HEK293 (cell line): ENCODE measurements around the gene CHSY1.

Experiments used
- CTCF ChIA-PET: fragments of 350-600 bp; formaldehyde crosslinking; extraction: SDS; loops from one replicate; lab custom pipeline; 2021; ENCODE audit warnings: antibody characterized with exemption; lab: Yijun Ruan, JAX
- POLR2A ChIA-PET: fragments of 300-600 bp; formaldehyde crosslinking; extraction: SDS; loops from one replicate; lab custom pipeline; 2020; ENCODE audit warnings: antibody characterized with exemption, inconsistent platforms; lab: Yijun Ruan, JAX
- H3K27ac ChIP-seq: fragments of 200-500 bp; sonication (Bioruptor generic); 2 replicates; pipeline ENCODE4 v1.5.1; 2014; ENCODE audit warnings: low read depth, low read length, control low read depth, inconsistent platforms; ENCODE audit errors: extremely low read depth
- H3K36me3 ChIP-seq, 2 experiments: fragments of 200-500 bp in 1 of 2; sonication (Bioruptor generic) in 1 of 2; 1 replicate in 1 of 2; 2 replicates in 1 of 2; pipeline ENCODE4 v1.5.1; 2014 to 2017; ENCODE audit warnings: inconsistent platforms in 2 of 2, low read length in 2 of 2; ENCODE audit not compliant: control insufficient read depth in 2 of 2, insufficient read depth in 1 of 2
- H3K4me1 ChIP-seq: fragments of 200-500 bp; sonication (Bioruptor generic); 2 replicates; pipeline ENCODE4 v1.5.1; 2014; ENCODE audit warnings: mild to moderate bottlenecking, low read length, inconsistent platforms; ENCODE audit not compliant: control insufficient read depth, insufficient read depth
- H3K4me3 ChIP-seq: 2 replicates; pipeline ENCODE4 v1.5.1; 2011; ENCODE audit warnings: low read depth, mild to moderate bottlenecking, control low read depth, low read length, moderate library complexity
- H3K9me3 ChIP-seq: fragments of 200-500 bp; sonication (Bioruptor generic); 2 replicates; pipeline ENCODE4 v1.5.1; 2014; ENCODE audit warnings: low read depth, low read length, inconsistent platforms; ENCODE audit not compliant: control insufficient read depth, insufficient read depth
- BCL11A ChIP-seq: fragments of 450-650 bp; formaldehyde crosslinking; IDR thresholded peaks from 2 replicates; pipeline ENCODE4 v1.5.1; 2016; ENCODE audit warnings: low read depth, missing biosample characterization, missing genetic modification characterization
- GLIS1 ChIP-seq: fragments of 450-650 bp; formaldehyde crosslinking; IDR thresholded peaks from 2 replicates; pipeline ENCODE4 v1.5.1; 2016; ENCODE audit warnings: missing biosample characterization, missing genetic modification characterization
- TCF7L2 ChIP-seq: IDR thresholded peaks from 2 replicates; pipeline ENCODE4 v1.6.1; 2011; ENCODE audit warnings: low read depth, mild to moderate bottlenecking, inconsistent platforms, low read length, moderate library complexity, borderline replicate concordance
- ZEB2 ChIP-seq: fragments of 450-650 bp; formaldehyde crosslinking; IDR thresholded peaks from 2 replicates; pipeline ENCODE4 v1.5.1; 2016; ENCODE audit warnings: missing biosample characterization, missing genetic modification characterization
- ZNF292 ChIP-seq: fragments of 450-650 bp; formaldehyde crosslinking; IDR thresholded peaks from 2 replicates; pipeline ENCODE4 v1.5.1; 2016; ENCODE audit warnings: low read depth, missing biosample characterization, missing genetic modification characterization, borderline replicate concordance
- ZNF350 ChIP-seq: fragments of 450-650 bp; formaldehyde crosslinking; IDR thresholded peaks from 2 replicates; pipeline ENCODE4 v1.5.0; 2017; ENCODE audit warnings: missing biosample characterization, mild to moderate bottlenecking, missing genetic modification characterization
- ZNF394 ChIP-seq: fragments of 450-650 bp; formaldehyde crosslinking; IDR thresholded peaks from 2 replicates; pipeline ENCODE4 v1.5.1; 2016; ENCODE audit warnings: missing biosample characterization, missing genetic modification characterization, mild to moderate bottlenecking, moderate library complexity, borderline replicate concordance
- ZNF529 ChIP-seq: fragments of 450-650 bp; formaldehyde crosslinking; IDR thresholded peaks from 2 replicates; pipeline ENCODE4 v1.5.1; 2017; ENCODE audit warnings: missing genetic modification characterization, missing biosample characterization; ENCODE audit not compliant: insufficient replicate concordance
- ZNF544 ChIP-seq: fragments of 450-650 bp; formaldehyde crosslinking; IDR thresholded peaks from 2 replicates; pipeline ENCODE4 v1.5.0; 2017; ENCODE audit warnings: missing biosample characterization, missing genetic modification characterization
- ZNF654 ChIP-seq: fragments of 450-650 bp; formaldehyde crosslinking; IDR thresholded peaks from 2 replicates; pipeline ENCODE4 v1.5.1; 2016; ENCODE audit warnings: low read depth, missing biosample characterization, missing genetic modification characterization
- ZNF830 ChIP-seq: fragments of 450-650 bp; IDR thresholded peaks from 2 replicates; pipeline ENCODE4 v1.5.0; 2018; ENCODE audit warnings: missing biosample characterization, missing genetic modification characterization, low read depth, mild to moderate bottlenecking, moderate library complexity
- ZSCAN23 ChIP-seq: fragments of 450-650 bp; formaldehyde crosslinking; IDR thresholded peaks from 2 replicates; pipeline ENCODE4 v1.5.1; 2016; ENCODE audit warnings: missing biosample characterization, missing genetic modification characterization
- ZXDB ChIP-seq: fragments of 450-650 bp; formaldehyde crosslinking; IDR thresholded peaks from 2 replicates; pipeline ENCODE4 v1.5.1; 2016; ENCODE audit warnings: missing biosample characterization, missing genetic modification characterization
- TF ChIP-seq, protein P1 (sequence below): fragments of 450-650 bp; formaldehyde crosslinking; IDR thresholded peaks from 2 replicates; pipeline ENCODE4 v1.5.1; 2016; ENCODE audit warnings: missing biosample characterization, missing genetic modification characterization
- TF ChIP-seq, protein P2 (sequence below): fragments of 450-650 bp; formaldehyde crosslinking; IDR thresholded peaks from 2 replicates; pipeline ENCODE4 v1.5.1; 2017; ENCODE audit warnings: missing biosample characterization, missing genetic modification characterization
- TF ChIP-seq, protein P3 (sequence below): fragments of 450-650 bp; formaldehyde crosslinking; conservative IDR thresholded peaks from 2 replicates; pipeline ENCODE4 v1.5.1; 2016; ENCODE audit warnings: low read depth, missing biosample characterization, missing genetic modification characterization

CHSY1 gene

DNA sequence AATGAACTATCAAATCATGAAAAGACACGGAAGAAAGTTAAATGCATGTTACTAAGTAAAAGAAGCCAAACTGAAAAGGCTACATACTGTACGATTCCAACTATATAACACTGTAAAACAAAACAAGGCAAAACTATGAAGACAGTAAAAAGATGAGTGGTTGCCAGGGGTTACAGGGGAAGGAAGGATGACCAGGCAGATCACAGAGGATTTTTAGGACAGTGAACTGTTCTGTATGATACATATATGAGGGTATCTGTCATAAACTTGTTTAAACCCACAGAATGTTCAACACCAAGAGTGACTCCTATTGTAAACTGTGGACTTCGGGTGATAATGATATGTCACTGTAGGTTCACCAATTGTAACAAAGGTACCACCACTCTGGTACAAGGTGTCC, 60.6 kb downstream of the CHSY1 start:
- ChIA-PET POLR2A (no interaction called here), CTCF (no interaction called here)
- TF ChIP-seq ZEB2 (tag by site-specific recombination) (no peak), TCF7L2 (no peak), ZNF654 (tag by site-specific recombination) (no peak), BCL11A (no peak), ZNF350 (tag by site-specific recombination) (no peak), ZSCAN23 (tag by site-specific recombination) (no peak), ZXDB (tag by site-specific recombination) (no peak), ZNF830 (tag by site-specific recombination) (no peak), GLIS1 (tag by site-specific recombination) (no peak), ZNF394 (no peak), ZNF544 (tag by site-specific recombination) (no peak), ZNF529 (tag by site-specific recombination) (no peak), ZNF292 (no peak)
- TF ChIP-seq, protein P1, sequence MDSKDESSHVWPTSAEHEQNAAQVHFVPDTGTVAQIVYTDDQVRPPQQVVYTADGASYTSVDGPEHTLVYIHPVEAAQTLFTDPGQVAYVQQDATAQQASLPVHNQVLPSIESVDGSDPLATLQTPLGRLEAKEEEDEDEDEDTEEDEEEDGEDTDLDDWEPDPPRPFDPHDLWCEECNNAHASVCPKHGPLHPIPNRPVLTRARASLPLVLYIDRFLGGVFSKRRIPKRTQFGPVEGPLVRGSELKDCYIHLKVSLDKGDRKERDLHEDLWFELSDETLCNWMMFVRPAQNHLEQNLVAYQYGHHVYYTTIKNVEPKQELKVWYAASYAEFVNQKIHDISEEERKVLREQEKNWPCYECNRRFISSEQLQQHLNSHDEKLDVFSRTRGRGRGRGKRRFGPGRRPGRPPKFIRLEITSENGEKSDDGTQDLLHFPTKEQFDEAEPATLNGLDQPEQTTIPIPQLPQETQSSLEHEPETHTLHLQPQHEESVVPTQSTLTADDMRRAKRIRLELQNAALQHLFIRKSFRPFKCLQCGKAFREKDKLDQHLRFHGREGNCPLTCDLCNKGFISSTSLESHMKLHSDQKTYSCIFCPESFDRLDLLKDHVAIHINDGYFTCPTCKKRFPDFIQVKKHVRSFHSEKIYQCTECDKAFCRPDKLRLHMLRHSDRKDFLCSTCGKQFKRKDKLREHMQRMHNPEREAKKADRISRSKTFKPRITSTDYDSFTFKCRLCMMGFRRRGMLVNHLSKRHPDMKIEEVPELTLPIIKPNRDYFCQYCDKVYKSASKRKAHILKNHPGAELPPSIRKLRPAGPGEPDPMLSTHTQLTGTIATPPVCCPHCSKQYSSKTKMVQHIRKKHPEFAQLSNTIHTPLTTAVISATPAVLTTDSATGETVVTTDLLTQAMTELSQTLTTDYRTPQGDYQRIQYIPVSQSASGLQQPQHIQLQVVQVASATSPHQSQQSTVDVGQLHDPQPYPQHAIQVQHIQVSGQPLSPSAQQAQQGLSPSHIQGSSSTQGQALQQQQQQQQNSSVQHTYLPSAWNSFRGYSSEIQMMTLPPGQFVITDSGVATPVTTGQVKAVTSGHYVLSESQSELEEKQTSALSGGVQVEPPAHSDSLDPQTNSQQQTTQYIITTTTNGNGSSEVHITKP (tag by site-specific recombination) = no peak
- TF ChIP-seq, protein P2, sequence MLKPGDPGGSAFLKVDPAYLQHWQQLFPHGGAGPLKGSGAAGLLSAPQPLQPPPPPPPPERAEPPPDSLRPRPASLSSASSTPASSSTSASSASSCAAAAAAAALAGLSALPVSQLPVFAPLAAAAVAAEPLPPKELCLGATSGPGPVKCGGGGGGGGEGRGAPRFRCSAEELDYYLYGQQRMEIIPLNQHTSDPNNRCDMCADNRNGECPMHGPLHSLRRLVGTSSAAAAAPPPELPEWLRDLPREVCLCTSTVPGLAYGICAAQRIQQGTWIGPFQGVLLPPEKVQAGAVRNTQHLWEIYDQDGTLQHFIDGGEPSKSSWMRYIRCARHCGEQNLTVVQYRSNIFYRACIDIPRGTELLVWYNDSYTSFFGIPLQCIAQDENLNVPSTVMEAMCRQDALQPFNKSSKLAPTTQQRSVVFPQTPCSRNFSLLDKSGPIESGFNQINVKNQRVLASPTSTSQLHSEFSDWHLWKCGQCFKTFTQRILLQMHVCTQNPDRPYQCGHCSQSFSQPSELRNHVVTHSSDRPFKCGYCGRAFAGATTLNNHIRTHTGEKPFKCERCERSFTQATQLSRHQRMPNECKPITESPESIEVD (tag by site-specific recombination) = no peak
- TF ChIP-seq, protein P3, sequence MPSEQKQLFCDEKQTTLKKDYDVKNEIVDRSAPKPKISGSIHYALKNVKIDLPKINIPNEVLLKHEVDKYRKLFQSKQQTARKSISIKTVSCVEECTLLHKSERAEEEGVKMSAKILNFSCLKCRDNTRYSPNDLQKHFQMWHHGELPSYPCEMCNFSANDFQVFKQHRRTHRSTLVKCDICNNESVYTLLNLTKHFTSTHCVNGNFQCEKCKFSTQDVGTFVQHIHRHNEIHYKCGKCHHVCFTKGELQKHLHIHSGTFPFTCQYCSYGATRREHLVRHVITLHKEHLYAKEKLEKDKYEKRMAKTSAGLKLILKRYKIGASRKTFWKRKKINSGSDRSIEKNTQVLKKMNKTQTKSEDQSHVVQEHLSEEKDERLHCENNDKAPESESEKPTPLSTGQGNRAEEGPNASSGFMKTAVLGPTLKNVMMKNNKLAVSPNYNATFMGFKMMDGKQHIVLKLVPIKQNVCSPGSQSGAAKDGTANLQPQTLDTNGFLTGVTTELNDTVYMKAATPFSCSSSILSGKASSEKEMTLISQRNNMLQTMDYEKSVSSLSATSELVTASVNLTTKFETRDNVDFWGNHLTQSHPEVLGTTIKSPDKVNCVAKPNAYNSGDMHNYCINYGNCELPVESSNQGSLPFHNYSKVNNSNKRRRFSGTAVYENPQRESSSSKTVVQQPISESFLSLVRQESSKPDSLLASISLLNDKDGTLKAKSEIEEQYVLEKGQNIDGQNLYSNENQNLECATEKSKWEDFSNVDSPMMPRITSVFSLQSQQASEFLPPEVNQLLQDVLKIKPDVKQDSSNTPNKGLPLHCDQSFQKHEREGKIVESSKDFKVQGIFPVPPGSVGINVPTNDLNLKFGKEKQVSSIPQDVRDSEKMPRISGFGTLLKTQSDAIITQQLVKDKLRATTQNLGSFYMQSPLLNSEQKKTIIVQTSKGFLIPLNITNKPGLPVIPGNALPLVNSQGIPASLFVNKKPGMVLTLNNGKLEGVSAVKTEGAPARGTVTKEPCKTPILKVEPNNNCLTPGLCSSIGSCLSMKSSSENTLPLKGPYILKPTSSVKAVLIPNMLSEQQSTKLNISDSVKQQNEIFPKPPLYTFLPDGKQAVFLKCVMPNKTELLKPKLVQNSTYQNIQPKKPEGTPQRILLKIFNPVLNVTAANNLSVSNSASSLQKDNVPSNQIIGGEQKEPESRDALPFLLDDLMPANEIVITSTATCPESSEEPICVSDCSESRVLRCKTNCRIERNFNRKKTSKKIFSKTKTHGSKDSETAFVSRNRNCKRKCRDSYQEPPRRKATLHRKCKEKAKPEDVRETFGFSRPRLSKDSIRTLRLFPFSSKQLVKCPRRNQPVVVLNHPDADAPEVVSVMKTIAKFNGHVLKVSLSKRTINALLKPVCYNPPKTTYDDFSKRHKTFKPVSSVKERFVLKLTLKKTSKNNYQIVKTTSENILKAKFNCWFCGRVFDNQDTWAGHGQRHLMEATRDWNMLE (tag by site-specific recombination) = no peak
- H3K9me3 ChIP-seq = no peaks in the 10 kb centered on the region
- no peaks in the 10 kb centered on the region; a peak in 1 of 3 replicates for H3K36me3 ChIP-seq
- peaks cover 1% of the 10 kb centered on the region for H3K4me1 ChIP-seq
- no peak overlapping the region for H3K27ac ChIP-seq
- no peak overlapping the region for H3K4me3 ChIP-seq
